SH-SY5Y (cell line): ENCODE results near the gene CDK14.

ENCODE experiments used
- GATA2 ChIP-seq: IDR thresholded peaks from 2 replicates; pipeline ENCODE4 v1.6.1; 2011; ENCODE audit warnings: mild to moderate bottlenecking, low read depth, low read length
- GATA3 ChIP-seq: IDR thresholded peaks from 2 replicates; pipeline ENCODE4 v1.6.1; 2011; ENCODE audit warnings: low read depth, mild to moderate bottlenecking, low read length, moderate library complexity

DNA sequence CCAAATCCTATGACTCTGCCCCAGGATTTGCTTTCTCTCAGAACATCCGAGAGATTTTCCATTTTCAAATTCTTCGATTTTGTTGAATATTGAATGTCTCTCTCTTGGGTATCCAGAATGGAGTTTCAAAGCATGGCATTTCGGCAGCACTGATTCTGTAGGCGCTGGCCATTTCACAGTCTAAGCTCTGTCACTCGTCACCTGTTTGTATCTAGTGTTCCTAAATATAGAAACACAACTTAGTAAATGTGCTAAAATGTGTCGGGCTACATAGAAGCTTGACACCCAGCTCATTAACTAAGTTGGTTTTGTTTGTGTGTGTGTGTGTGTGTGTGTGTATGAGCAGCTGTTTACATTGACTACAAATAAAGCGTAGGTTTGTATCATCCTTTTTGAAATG lies 494.6 kb downstream of the CDK14 start:
- TF ChIP-seq GATA3 = no peak
- no peak for TF ChIP-seq GATA2
